Naive thymus-derived CD4-positive, alpha-beta T cell (primary cell): ENCODE data around the gene AAMP. TPM values are rescaled to one million over a fixed set of nuclear protein-coding genes. Genes with fewer than 3 reads are reported as not detected.

Experiments used
- ATAC-seq: fragments of 150-1000 bp; cut with Tn5 transposase; 2 replicates; pipeline ENCODE4 v1.10.0; 2021; ENCODE audit warnings: mild to moderate bottlenecking, moderate library complexity
- CTCF ChIA-PET: fragments of 350-600 bp; sonication (Branson Sonifier 250); formaldehyde crosslinking; loops from one replicate; lab custom pipeline; 2021; ENCODE audit warnings: antibody characterized with exemption; lab: Charles Lee
- POLR2A ChIA-PET: fragments of 350-600 bp; sonication (Branson Sonifier 250); formaldehyde crosslinking; loops from one replicate; lab custom pipeline; 2021; ENCODE audit warnings: antibody characterized with exemption, inconsistent platforms; lab: Charles Lee
- DNase-seq, 9 donors: peaks; one replicate each; pipeline versions ENCODE4 v3.0.0 to v3.0.0-alpha.2; 2020 to 2022; ENCODE audit warnings: mixed read lengths in 1 of 9
- H3K27ac ChIP-seq: one replicate; pipeline ENCODE4 v1.7.0; 2013; ENCODE audit warnings: mild to moderate bottlenecking, low read depth, low read length, moderate library complexity
- H3K27me3 ChIP-seq, 2 donors: one replicate each; pipeline ENCODE4 v1.7.0; 2013; ENCODE audit warnings: low read length in 2 of 2, mild to moderate bottlenecking in 2 of 2, moderate library complexity in 2 of 2; ENCODE audit not compliant: control insufficient read depth in 2 of 2, insufficient read depth in 2 of 2
- H3K36me3 ChIP-seq, 3 experiments: 1 replicate in 2 of 3; 2 replicates in 1 of 3; pipeline ENCODE4 v1.7.0; 2013; ENCODE audit warnings: low read length in 3 of 3, mild to moderate bottlenecking in 3 of 3, moderate library complexity in 1 of 3; ENCODE audit not compliant: insufficient read depth in 3 of 3, control insufficient read depth in 2 of 3
- H3K4me1 ChIP-seq, 2 donors: one replicate each; pipeline ENCODE4 v1.7.0; 2013; ENCODE audit warnings: low read length in 2 of 2, mild to moderate bottlenecking in 2 of 2, moderate library complexity in 1 of 2; ENCODE audit not compliant: control insufficient read depth in 2 of 2, insufficient read depth in 2 of 2
- H3K4me3 ChIP-seq: 2 replicates; pipeline ENCODE4 v1.7.0; 2013; ENCODE audit warnings: mild to moderate bottlenecking, low read length
- H3K9me3 ChIP-seq, 3 experiments: 1 replicate in 2 of 3; 2 replicates in 1 of 3; pipeline ENCODE4 v1.7.0; 2013; ENCODE audit warnings: low read length in 3 of 3; ENCODE audit not compliant: control insufficient read depth in 2 of 3
- H3K27ac Mint-ChIP-seq, 9 donors: one replicate each; pipeline ENCODE4 v1.8.0; 2020 to 2022; ENCODE audit warnings: mixed read lengths in 9 of 9, mild to moderate bottlenecking in 8 of 9, moderate library complexity in 5 of 9, inconsistent platforms in 2 of 9
- H3K27me3 Mint-ChIP-seq, 5 donors: one replicate each; pipeline ENCODE4 v1.8.0; 2021 to 2022; ENCODE audit warnings: mixed read lengths in 5 of 5, mild to moderate bottlenecking in 1 of 5
- H3K36me3 Mint-ChIP-seq, 5 donors: one replicate each; pipeline ENCODE4 v1.8.0; 2020 to 2022; ENCODE audit warnings: mixed read lengths in 5 of 5, mild to moderate bottlenecking in 3 of 5, inconsistent platforms in 1 of 5
- H3K4me1 Mint-ChIP-seq, 7 donors: one replicate each; pipeline ENCODE4 v1.8.0; 2020 to 2022; ENCODE audit warnings: mixed read lengths in 7 of 7, mild to moderate bottlenecking in 3 of 7, inconsistent platforms in 1 of 7
- H3K4me3 Mint-ChIP-seq, 10 donors: one replicate each; pipeline ENCODE4 v1.8.0; 2020 to 2022; ENCODE audit warnings: mild to moderate bottlenecking in 10 of 10, mixed read lengths in 10 of 10, moderate library complexity in 6 of 10, inconsistent platforms in 2 of 10
- H3K9me3 Mint-ChIP-seq, 11 donors: one replicate each; pipeline ENCODE4 v1.8.0; 2020 to 2022; ENCODE audit warnings: mixed read lengths in 11 of 11, mild to moderate bottlenecking in 4 of 11, inconsistent platforms in 1 of 11, moderate library complexity in 1 of 11
- intact Hi-C, 2 donors: fragments of 100-400 bp; cut with micrococcal nuclease; formaldehyde crosslinking; loops; one replicate each; pipeline ENCODE4 v1.15.1; 2023
- polyA plus RNA-seq, 2 donors: library from polyadenylated mRNA; unstranded; fragments of 300-500 nt; fragmentation: Illumina TruSeq; gene quantifications; one replicate each; pipeline ENCODE4 v1.2.3, GENCODE V29; 2021
- total RNA-seq, 6 experiments: library from RNA in 5 of 6; stranded (reverse) in 5 of 6; gene quantifications; 1 replicate in 5 of 6; 2 replicates in 1 of 6; pipeline ENCODE4 v1.2.3 and lab custom pipeline; 2021 to 2026

AAMP gene
- total and polyA plus RNA-seq, 7 experiments from 2014 or later, result 54.1 to 108 (median 66.4) TPM

DNA sequence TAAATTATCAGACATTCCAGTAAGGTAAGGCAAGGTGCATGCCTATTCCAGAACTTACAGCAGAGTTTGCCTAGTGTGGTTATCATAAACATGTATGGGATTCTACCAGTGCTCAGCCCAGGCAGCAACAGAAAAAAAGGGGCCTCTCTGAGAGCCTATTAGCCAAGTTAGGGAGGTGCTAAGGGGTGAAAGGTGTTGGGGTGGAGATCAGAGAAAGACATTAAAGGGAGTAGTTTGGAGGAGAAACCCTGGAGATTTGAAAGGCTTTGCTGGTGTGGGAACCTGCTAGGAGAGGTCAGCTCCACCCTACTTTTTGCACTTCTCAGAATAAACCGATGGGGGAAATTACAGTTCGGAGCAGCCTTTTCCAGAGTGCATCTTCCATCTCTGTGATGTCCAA, 50.0 kb downstream of the AAMP start:
- peaks cover 0 to 26% (median 0%) of the 10 kb centered on the region in 3 experiments for H3K36me3 ChIP-seq
- ATAC-seq, result no peak
- Mint-ChIP-seq H3K4me1 (peaks cover 48 to 76% (median 70%) of the 10 kb centered on the region in 7 donors), H3K4me3 (peak overlapping the region; percentile 90 to 97 (median 94)), H3K27me3 (peaks cover 0 to 3% (median 0%) of the 10 kb centered on the region in 5 donors), H3K27ac (peak overlapping the region; percentile 33 to 98 (median 94)), H3K36me3 (peaks cover 4 to 51% (median 21%) of the 10 kb centered on the region in 5 donors), H3K9me3 (peaks cover 0 to 5% (median 0%) of the 10 kb centered on the region in 11 donors)
- H3K4me1 ChIP-seq, result peaks cover 54 to 64% of the 10 kb centered on the region in 2 donors
- peak overlapping the region; percentile 99 for H3K27ac ChIP-seq
- H3K27me3 ChIP-seq, result no peaks in the 10 kb centered on the region
- peak overlapping the region; percentile 90 for H3K4me3 ChIP-seq
- POLR2A ChIA-PET, result interaction anchor here (0.7 to 7.6 kb wide), 8 partner anchors 10 to 177 kb away, joined by 3 to 70 read pairs (median 4); partner anchors contain the start of genes AAMP and PNKD
- CTCF ChIA-PET, result interaction anchor here (1.3 to 2.4 kb wide), 4 partner anchors 9 to 52 kb away, joined by 3 to 6 read pairs (median 5); no protein-coding TSS in a partner anchor
- no peak for DNase-seq
- H3K9me3 ChIP-seq, result no peaks in the 10 kb centered on the region
- intact Hi-C loops, result loop anchor here (5.0 to 10.0 kb wide), 6 partner anchors 437 to 1715 kb away; partner anchors contain the start of genes DNPEP (in 2 of the 2), BCS1L (in 1 of the 2), CNPPD1 (in 1 of the 2) and GLB1L (in 1 of the 2)

DNA sequence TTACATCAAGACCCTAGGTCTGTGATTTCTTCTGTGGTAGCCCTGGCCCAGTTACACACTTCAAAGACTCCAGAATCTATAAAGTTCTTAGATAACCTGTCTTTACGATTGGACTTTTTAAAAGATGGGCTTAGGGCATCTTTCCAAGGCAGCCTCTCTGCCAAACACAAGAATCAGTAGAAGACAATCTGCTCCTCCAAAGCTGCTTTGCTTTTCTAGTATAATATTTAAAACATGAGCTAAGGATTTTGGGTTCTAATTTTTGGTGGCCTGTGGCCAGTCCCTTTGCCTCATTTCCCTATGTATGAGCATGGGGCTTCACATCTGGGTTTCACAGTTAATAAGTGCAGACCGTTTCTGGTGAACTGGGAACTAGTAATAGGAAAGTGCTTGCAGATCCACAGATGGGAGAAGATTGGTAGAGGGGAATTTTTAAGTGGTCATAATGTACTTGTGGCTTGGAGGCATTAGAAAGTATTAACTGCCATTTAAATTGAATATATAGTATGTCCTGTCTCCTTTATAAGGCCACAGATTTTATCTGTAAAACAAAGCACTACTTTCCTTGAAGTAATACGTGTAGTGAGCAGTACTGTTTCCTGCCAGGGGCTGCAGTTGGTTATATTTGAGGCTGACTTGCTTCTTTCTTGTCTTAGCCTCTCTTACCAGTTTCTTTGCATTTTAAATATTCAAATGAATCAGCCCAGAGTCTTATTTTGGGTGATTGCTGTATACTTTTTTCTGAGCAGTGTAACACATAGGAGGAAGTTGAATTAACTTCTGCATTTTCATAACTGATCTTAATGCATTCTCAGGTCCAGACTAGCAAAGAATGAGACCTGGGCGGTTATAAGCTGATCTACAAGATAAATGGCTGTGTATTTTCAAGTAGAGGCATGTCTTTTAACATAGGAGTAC, 51.4 kb downstream of the AAMP start:
- ChIA-PET POLR2A (interaction anchor here (0.7 to 7.6 kb wide), 5 partner anchors 9 to 178 kb away, joined by 3 to 70 read pairs (median 3); no protein-coding TSS in a partner anchor), CTCF (interaction anchor here (0.7 to 2.4 kb wide), 4 partner anchors 11 to 248 kb away, joined by 3 to 6 read pairs (median 4); no protein-coding TSS in a partner anchor)
- peaks cover 40 to 50% of the 10 kb centered on the region in 2 donors for H3K4me1 ChIP-seq
- peaks cover 0 to 5% (median 0%) of the 10 kb centered on the region in 11 donors for H3K9me3 Mint-ChIP-seq
- peak overlapping the region; percentile 90 to 97 (median 94) for H3K4me3 Mint-ChIP-seq
- peak overlapping the region; percentile 94 to 98 (median 97) for H3K27ac Mint-ChIP-seq
- peaks cover 4 to 42% (median 16%) of the 10 kb centered on the region in 5 donors for H3K36me3 Mint-ChIP-seq
- peaks cover 38 to 65% (median 59%) of the 10 kb centered on the region in 7 donors for H3K4me1 Mint-ChIP-seq
- peak overlapping the region; percentile 99 for H3K27ac ChIP-seq
- DNase-seq (peak in 6 of 9 donors; percentile 25 to 47 (median 39)), ATAC-seq (peak; percentile 13)
- H3K27me3 Mint-ChIP-seq, result peaks cover 0 to 3% (median 0%) of the 10 kb centered on the region in 5 donors
- no peaks in the 10 kb centered on the region for H3K27me3 ChIP-seq
- intact Hi-C loops, result loop anchor here (1.0 to 5.0 kb wide), 10 partner anchors 11 to 1169 kb away; partner anchors contain the start of genes DNPEP (in 2 of the 2), BCS1L (in 1 of the 2), CNPPD1 (in 1 of the 2) and GLB1L (in 1 of the 2)
- H3K36me3 ChIP-seq, result peaks cover 0 to 16% (median 0%) of the 10 kb centered on the region in 3 experiments
- H3K9me3 ChIP-seq, result no peaks in the 10 kb centered on the region
- peak overlapping the region; percentile 90 for H3K4me3 ChIP-seq

DNA sequence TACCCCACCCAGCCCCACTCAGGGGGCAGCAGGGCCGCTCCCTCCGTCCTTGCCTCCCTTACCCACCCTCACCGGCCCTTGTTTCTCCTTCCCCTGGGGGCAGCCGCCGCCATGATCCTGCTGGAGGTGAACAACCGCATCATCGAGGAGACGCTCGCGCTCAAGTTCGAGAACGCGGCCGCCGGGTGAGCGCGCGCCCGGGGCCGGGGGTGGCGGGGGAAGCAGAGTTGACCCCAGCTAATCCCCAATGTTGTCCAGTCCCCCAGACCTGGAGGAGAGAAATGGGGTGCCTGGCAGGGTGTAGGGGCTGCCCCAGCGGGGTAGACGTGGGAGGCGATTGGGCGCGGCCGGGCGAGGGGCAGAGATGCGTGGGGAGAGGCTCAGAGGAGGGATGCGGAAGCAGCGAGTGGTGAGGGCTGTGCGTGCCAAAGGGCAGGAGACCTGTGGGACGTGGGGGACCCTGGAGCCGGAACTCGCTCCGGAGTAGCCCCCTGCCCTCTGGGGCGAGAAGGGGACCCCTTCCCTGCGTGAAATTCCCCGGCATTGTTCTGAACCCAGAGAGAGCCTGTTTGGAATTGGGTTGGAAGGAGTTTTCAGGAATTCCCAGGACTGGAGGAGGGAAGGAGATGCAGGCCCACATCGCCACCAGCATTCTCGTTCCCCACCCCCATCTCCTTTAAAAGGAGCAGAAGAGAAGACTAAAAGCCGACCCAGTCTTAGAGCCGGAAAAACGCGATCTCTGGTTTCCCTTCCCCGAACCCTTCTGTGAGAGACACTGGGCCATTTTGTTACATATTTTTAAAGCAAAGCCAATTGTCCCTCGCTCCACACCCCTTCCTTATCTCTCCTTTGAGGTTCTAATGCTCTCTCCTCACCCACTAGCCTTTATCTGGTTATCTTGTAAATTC, 52.3 kb downstream of the AAMP start:
- intact Hi-C loops, result loop anchor here (1.0 to 5.0 kb wide), 18 partner anchors 12 to 1325 kb away; partner anchors contain the start of genes AAMP (in 2 of the 2), CNOT9 (in 2 of the 2), DNPEP (in 2 of the 2) and PNKD (in 2 of the 2)
- peaks cover 31 to 41% of the 10 kb centered on the region in 2 donors for H3K4me1 ChIP-seq
- no peaks in the 10 kb centered on the region for H3K9me3 ChIP-seq
- H3K27me3 ChIP-seq, result no peaks in the 10 kb centered on the region
- H3K4me3 ChIP-seq, result peak overlapping the region; percentile 90
- H3K27ac ChIP-seq, result peak overlapping the region; percentile 99
- H3K27me3 Mint-ChIP-seq, result peaks cover 0 to 3% (median 0%) of the 10 kb centered on the region in 5 donors
- DNase-seq (peak; percentile 39 to 81 (median 53)), ATAC-seq (peak; percentile 65)
- H3K4me1 Mint-ChIP-seq, result peaks cover 36 to 56% (median 50%) of the 10 kb centered on the region in 7 donors
- peaks cover 4 to 41% (median 16%) of the 10 kb centered on the region in 5 donors for H3K36me3 Mint-ChIP-seq
- peaks cover 0 to 5% (median 0%) of the 10 kb centered on the region in 11 donors for H3K9me3 Mint-ChIP-seq
- peak overlapping the region; percentile 90 to 97 (median 94) for H3K4me3 Mint-ChIP-seq
- ChIA-PET POLR2A (interaction anchor here (0.7 to 7.6 kb wide), 7 partner anchors 12 to 179 kb away, joined by 3 to 70 read pairs (median 3); partner anchors contain the start of genes AAMP and PNKD), CTCF (interaction anchor here (1.7 to 1.9 kb wide), 2 partner anchors 12 to 53 kb away, joined by 6 to 8 read pairs; partner anchors contain the start of genes AAMP and PNKD)
- H3K27ac Mint-ChIP-seq, result peak overlapping the region; percentile 94 to 98 (median 97)
- peaks cover 0 to 14% (median 0%) of the 10 kb centered on the region in 3 experiments for H3K36me3 ChIP-seq

DNA sequence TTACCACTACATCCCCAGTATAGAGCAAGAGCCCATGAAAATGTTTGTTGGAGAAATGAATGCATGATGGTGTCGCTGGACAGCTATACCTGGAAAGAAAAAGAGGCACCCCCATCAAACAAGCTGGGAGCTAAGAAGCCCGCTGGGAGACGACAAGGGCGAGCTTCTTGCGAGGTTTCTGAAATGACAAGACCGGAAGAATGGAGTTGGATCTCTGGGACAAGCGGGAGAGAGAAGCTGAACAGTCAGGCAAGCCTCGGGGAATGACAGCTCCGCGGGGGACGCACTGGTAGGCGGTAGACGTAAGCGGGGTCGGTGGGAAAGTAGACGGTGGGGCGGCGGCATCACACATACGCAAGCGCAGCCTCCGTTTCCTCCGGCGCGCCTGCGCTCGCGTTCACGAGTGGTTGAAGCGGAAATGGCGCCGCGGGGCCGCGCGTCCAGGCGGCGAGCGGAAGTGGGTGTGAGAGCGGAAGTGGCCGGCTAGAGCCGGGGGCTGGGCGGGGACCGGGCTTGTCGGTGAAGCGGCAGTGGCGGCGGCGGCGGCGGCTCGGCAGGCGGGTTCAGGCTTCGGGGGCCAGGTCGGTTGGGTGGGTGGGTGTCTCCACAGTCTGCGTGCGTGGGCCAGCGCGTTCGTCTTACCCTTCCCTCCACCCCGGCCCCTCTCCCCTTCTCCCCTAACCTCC, 53.1 kb downstream of the AAMP start, which contains the start of gene ARPC2:
TSS of gene ARPC2 (plus strand) at position 516 of the 686 bp plus-strand sequence. CDS start 282 bp downstream, outside the sequence.
- Mint-ChIP-seq H3K27me3 (peaks cover 0 to 6% (median 0%) of the 10 kb centered on the region in 5 donors), H3K27ac (peak within 1 kb of the TSS; percentile 94 to 98 (median 97)), H3K4me1 (peaks cover 31 to 48% (median 42%) of the 10 kb centered on the region in 7 donors), H3K36me3 (peaks cover 3 to 37% (median 15%) of the 10 kb centered on the region in 5 donors), H3K9me3 (peaks cover 0 to 5% (median 0%) of the 10 kb centered on the region in 11 donors), H3K4me3 (peak within 1 kb of the TSS; percentile 90 to 97 (median 94))
- ChIA-PET CTCF (interaction anchor here (1.0 to 1.9 kb wide), 4 partner anchors 13 to 53 kb away, joined by 3 to 8 read pairs (median 4); partner anchors contain the start of genes AAMP and PNKD), POLR2A (interaction anchor here (0.6 to 7.6 kb wide), 10 partner anchors 13 to 354 kb away, joined by 3 to 70 read pairs (median 4); partner anchors contain the start of genes AAMP and PNKD)
- DNase-seq (peak; percentile 91 to 97 (median 95)), ATAC-seq (peak; percentile 90)
- H3K9me3 ChIP-seq, result no peaks in the 10 kb centered on the region
- H3K27ac ChIP-seq, result peak within 1 kb of the TSS; percentile 99
- no peaks in the 10 kb centered on the region for H3K27me3 ChIP-seq
- peaks cover 0 to 14% (median 0%) of the 10 kb centered on the region in 3 experiments for H3K36me3 ChIP-seq
- peak within 1 kb of the TSS; percentile 90 for H3K4me3 ChIP-seq
- intact Hi-C loops, result loop anchor here (1.0 to 5.0 kb wide), 16 partner anchors 12 to 1326 kb away; partner anchors contain the start of genes AAMP (in 2 of the 2), CNOT9 (in 2 of the 2), DNPEP (in 2 of the 2) and PNKD (in 2 of the 2)
- peaks cover 25 to 33% of the 10 kb centered on the region in 2 donors for H3K4me1 ChIP-seq
